T47D (cell line): ENCODE data around the gene CDH8.

Source experiments
- DNase-seq, 2 experiments: peaks; one replicate each; pipeline versions ENCODE4 v3.0.0 to v3.0.0-alpha.2; 2011 to 2012; ENCODE audit warnings: low read depth in 1 of 2, low spot score in 1 of 2
- JUND ChIP-seq: IDR thresholded peaks from 2 replicates; pipeline ENCODE4 v1.6.1; 2012; ENCODE audit warnings: low read depth
- in situ Hi-C: cut with HindIII; loops from 2 replicates; pipeline ENCODE4 v1.10.0; 2016; ENCODE audit warnings: low sequenced_read_pairs, low pct_unique_long_range_greater_than_20kb

The CDH8 gene

GRCh38 chr16:61862221-61863155, 173.8 kb downstream of the CDH8 start:
- TF ChIP-seq JUND = no peak
- no peak for DNase-seq
- in situ Hi-C loops = no loop called here

GRCh38 chr16:61858988-61859387, 177.2 kb downstream of the CDH8 start:
- no peak for DNase-seq
- no peak for TF ChIP-seq JUND
- in situ Hi-C loops = no loop called here

- peak in 1 of 2 experiments; percentile 76 for DNase-seq
- no peak for TF ChIP-seq JUND
- in situ Hi-C loops = no loop called here
Measured at GRCh38 chr16:61842666-61843065, 193.6 kb downstream of the CDH8 start.

GRCh38 chr16:61836804-61837393, 199.3 kb downstream of the CDH8 start:
- TF ChIP-seq JUND = no peak
- in situ Hi-C loops = no loop called here
- DNase-seq = no peak

- no peak for DNase-seq
- in situ Hi-C loops = no loop called here
- no peak for TF ChIP-seq JUND
Measured at GRCh38 chr16:61834082-61834481, 202.2 kb downstream of the CDH8 start.

- no peak for DNase-seq
- TF ChIP-seq JUND = no peak
- in situ Hi-C loops = no loop called here
Measured at GRCh38 chr16:61831351-61831917, 204.8 kb downstream of the CDH8 start.

- no peak for DNase-seq
- TF ChIP-seq JUND = no peak
- in situ Hi-C loops = no loop called here
Measured at GRCh38 chr16:61829631-61830030, 206.6 kb downstream of the CDH8 start.

- in situ Hi-C loops = no loop called here
- DNase-seq = no peak
- TF ChIP-seq JUND = no peak
Measured at GRCh38 chr16:61823326-61823725, 212.9 kb downstream of the CDH8 start.

- TF ChIP-seq JUND = no peak
- no peak for DNase-seq
- in situ Hi-C loops = no loop called here
Measured at GRCh38 chr16:61820820-61821219, 215.4 kb downstream of the CDH8 start.

GRCh38 chr16:61820398-61820797, 215.8 kb downstream of the CDH8 start:
- DNase-seq = no peak
- in situ Hi-C loops = no loop called here
- no peak for TF ChIP-seq JUND

GRCh38 chr16:61818850-61819249, 217.4 kb downstream of the CDH8 start:
- in situ Hi-C loops = no loop called here
- DNase-seq = no peak
- no peak for TF ChIP-seq JUND

- in situ Hi-C loops = no loop called here
- TF ChIP-seq JUND = no peak
- DNase-seq = no peak
Measured at GRCh38 chr16:61817583-61818278, 218.5 kb downstream of the CDH8 start.

- DNase-seq = no peak
- TF ChIP-seq JUND = no peak
- in situ Hi-C loops = no loop called here
Measured at GRCh38 chr16:61814726-61815347, 221.4 kb downstream of the CDH8 start.
